HG02588 (cell line): ENCODE measurements around the gene TAS2R1.
"Not testable (repeated sequence)": the region's sequence is repeated elsewhere in the genome, so short reads cannot be mapped to it uniquely, and the experiment has no call there.

ENCODE experiments used
- ATAC-seq: cut with Tn5 transposase; IDR thresholded peaks from one replicate; pipeline ENCODE4 v1.9.1; 2021; ENCODE audit warnings: mild to moderate bottlenecking, moderate library complexity; ENCODE audit not compliant: unreplicated experiment

Gene TAS2R1

GRCh38 chr5:9623661-9624060 lies 6.5 kb downstream of the TAS2R1 start:
- ATAC-seq: no peak

GRCh38 chr5:9622971-9623421 lies 7.2 kb downstream of the TAS2R1 start:
- ATAC-seq: peak; percentile 65

GRCh38 chr5:9621379-9621903 lies 8.7 kb downstream of the TAS2R1 start:
- ATAC-seq: no peak

- ATAC-seq: no peak
These were observed 10.6 kb downstream of the TAS2R1 start for GRCh38 chr5:9619331-9620092.

GRCh38 chr5:9617739-9618504 lies 12.2 kb downstream of the TAS2R1 start:
- ATAC-seq: no peak

- no peak for ATAC-seq
These were observed 12.9 kb downstream of the TAS2R1 start for GRCh38 chr5:9617221-9617620.

- no peak for ATAC-seq
These were observed 14.8 kb downstream of the TAS2R1 start for GRCh38 chr5:9615331-9615730.

GRCh38 chr5:9613360-9613759 lies 16.8 kb downstream of the TAS2R1 start:
- ATAC-seq: no peak

- ATAC-seq: no peak
These were observed 19.2 kb downstream of the TAS2R1 start for GRCh38 chr5:9610969-9611368.

GRCh38 chr5:9610364-9610763 lies 19.8 kb downstream of the TAS2R1 start:
- ATAC-seq: no peak

- no peak for ATAC-seq
These were observed 22.1 kb downstream of the TAS2R1 start for GRCh38 chr5:9608093-9608492.

GRCh38 chr5:9605041-9605838 lies 24.9 kb downstream of the TAS2R1 start:
- ATAC-seq: no peak

- ATAC-seq: no peak
These were observed 25.7 kb downstream of the TAS2R1 start for GRCh38 chr5:9604416-9604815.

- ATAC-seq: no peak
These were observed 29.0 kb downstream of the TAS2R1 start for GRCh38 chr5:9601055-9601739.

GRCh38 chr5:9599391-9599790 lies 30.8 kb downstream of the TAS2R1 start:
- ATAC-seq: no peak

- ATAC-seq: not testable (repeated sequence)
These were observed 31.8 kb downstream of the TAS2R1 start for GRCh38 chr5:9598329-9598728.

- ATAC-seq: not testable (repeated sequence)
These were observed 32.8 kb downstream of the TAS2R1 start for GRCh38 chr5:9597322-9597721.

- no peak for ATAC-seq
These were observed 33.3 kb downstream of the TAS2R1 start for GRCh38 chr5:9596824-9597223.

GRCh38 chr5:9596171-9596780 lies 33.9 kb downstream of the TAS2R1 start:
- no peak for ATAC-seq

- ATAC-seq: no peak
These were observed 35.2 kb downstream of the TAS2R1 start for GRCh38 chr5:9594913-9595312.
